ENCODE data around the gene LGR4.

Gene LGR4

GRCh38 chr11:27464289-27464696 lies 8.3 kb downstream of the LGR4 start:
- no peak for DNase-seq (ENCODE audit: low spot score)
- TF ChIP-seq, protein P1, sequence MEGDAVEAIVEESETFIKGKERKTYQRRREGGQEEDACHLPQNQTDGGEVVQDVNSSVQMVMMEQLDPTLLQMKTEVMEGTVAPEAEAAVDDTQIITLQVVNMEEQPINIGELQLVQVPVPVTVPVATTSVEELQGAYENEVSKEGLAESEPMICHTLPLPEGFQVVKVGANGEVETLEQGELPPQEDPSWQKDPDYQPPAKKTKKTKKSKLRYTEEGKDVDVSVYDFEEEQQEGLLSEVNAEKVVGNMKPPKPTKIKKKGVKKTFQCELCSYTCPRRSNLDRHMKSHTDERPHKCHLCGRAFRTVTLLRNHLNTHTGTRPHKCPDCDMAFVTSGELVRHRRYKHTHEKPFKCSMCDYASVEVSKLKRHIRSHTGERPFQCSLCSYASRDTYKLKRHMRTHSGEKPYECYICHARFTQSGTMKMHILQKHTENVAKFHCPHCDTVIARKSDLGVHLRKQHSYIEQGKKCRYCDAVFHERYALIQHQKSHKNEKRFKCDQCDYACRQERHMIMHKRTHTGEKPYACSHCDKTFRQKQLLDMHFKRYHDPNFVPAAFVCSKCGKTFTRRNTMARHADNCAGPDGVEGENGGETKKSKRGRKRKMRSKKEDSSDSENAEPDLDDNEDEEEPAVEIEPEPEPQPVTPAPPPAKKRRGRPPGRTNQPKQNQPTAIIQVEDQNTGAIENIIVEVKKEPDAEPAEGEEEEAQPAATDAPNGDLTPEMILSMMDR (IDR thresholded peaks at IDR 0.05; ENCODE audit: extremely low read depth, missing control alignments), result no peak

DNA sequence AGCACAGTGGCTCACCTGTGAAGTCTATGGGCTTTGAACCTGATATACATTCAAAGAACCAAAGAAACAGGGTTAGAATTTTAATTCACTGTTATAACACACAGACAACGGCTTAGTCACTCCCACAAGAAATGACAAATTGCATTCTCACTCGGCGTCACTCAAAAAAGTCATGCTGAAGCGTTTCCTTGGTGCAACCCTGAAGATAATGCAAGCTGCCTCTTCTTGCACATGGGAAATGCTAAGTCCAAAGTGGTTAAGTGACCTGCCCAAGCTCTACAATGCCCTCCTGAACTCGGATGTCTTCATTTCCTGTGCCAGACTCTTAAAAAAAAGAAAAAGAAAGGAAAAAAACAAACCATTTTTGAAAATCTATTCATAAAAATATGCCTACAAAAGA lies 10.0 kb downstream of the LGR4 start:
- DNase-seq (ENCODE audit: low spot score), result no peak
- TF ChIP-seq, protein P1 (IDR thresholded peaks at IDR 0.05; ENCODE audit: extremely low read depth, missing control alignments), result no peak

GRCh38 chr11:27460158-27460978 lies 12.2 kb downstream of the LGR4 start:
- TF ChIP-seq, protein P1 (IDR thresholded peaks at IDR 0.05; ENCODE audit: extremely low read depth, missing control alignments), result no peak
- no peak for DNase-seq (ENCODE audit: low spot score)

DNA sequence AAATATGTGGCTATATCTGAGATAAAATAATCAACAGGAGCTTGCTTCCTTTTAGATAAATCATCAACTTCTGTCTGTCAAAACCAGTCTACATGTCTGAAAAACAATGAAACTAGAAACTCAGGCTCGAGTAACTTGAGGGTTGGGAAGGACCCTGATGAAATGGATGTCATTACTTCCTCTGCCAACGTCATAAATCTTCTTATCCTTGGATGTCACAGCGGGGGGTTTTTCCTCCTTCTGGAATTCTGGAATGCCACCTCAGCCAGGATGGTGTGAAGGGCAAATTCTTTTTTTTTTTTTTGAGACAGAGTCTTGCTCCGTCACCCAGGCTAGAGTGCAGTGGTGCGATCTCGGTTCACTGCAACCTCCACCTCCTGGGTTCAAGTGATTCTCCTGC lies 13.4 kb downstream of the LGR4 start:
- TF ChIP-seq, protein P1 (IDR thresholded peaks at IDR 0.05; ENCODE audit: extremely low read depth, missing control alignments), result no peak
- DNase-seq (ENCODE audit: low spot score), result no peak

GRCh38 chr11:27458182-27458581 lies 14.4 kb downstream of the LGR4 start:
- TF ChIP-seq, protein P1 (IDR thresholded peaks at IDR 0.05; ENCODE audit: extremely low read depth, missing control alignments), result no peak

GRCh38 chr11:27456795-27457329 lies 15.7 kb downstream of the LGR4 start:
- TF ChIP-seq, protein P1 (IDR thresholded peaks at IDR 0.05; ENCODE audit: extremely low read depth, missing control alignments), result no peak
- no peak for DNase-seq (ENCODE audit: low spot score)

More at GRCh38 chr11:27458182-27458581, 14.4 kb downstream of the LGR4 start:
- no peak for DNase-seq (ENCODE audit: low spot score)

GRCh38 chr11:27456140-27456794 lies 16.3 kb downstream of the LGR4 start:
- TF ChIP-seq, protein P1 (IDR thresholded peaks at IDR 0.05; ENCODE audit: extremely low read depth, missing control alignments), result no peak

More at GRCh38 chr11:27456140-27456794, 16.3 kb downstream of the LGR4 start:
- no peak for DNase-seq (ENCODE audit: low spot score)
